ENCODE results near the gene RNGTT.

Gene RNGTT

DNA sequence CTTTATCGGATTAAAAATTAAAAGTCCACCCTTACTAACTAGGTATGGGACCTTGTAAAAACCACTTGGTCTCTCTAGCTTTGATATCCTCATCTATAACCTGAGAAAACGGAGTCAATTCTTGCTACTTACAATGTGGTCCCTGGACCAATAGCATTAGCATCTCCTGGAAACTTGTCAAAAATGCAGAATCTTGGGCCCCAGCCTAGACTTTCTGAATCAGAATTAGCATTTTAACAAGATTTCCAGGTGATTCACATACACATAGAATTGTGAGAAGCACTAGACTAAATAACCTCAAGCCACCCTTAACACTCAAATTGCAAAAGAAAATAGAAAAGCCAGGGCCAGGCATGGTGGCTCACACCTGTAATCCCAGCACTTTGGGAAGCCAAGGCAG is 96.6 kb downstream of the RNGTT start:
- no peak for TF ChIP-seq ZNF121 (tag by site-specific recombination; IDR thresholded peaks at IDR 0.05)
- TF ChIP-seq ZNF174 (tag by site-specific recombination; IDR thresholded peaks at IDR 0.05) = no peak
- no peak for TF ChIP-seq ZNF664 (tag by site-specific recombination; IDR thresholded peaks at IDR 0.05)
- TF ChIP-seq ZNF398 (tag by site-specific recombination; IDR thresholded peaks at IDR 0.05) = no peak
- no peak for TF ChIP-seq GLIS1 (tag by site-specific recombination; IDR thresholded peaks at IDR 0.05)
- TF ChIP-seq, protein P1, sequence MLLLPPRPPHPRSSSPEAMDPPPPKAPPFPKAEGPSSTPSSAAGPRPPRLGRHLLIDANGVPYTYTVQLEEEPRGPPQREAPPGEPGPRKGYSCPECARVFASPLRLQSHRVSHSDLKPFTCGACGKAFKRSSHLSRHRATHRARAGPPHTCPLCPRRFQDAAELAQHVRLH (tag by site-specific recombination; IDR thresholded peaks at IDR 0.05) = no peak
- TF ChIP-seq ZNF843 (tag by site-specific recombination; IDR thresholded peaks at IDR 0.05) = no peak
- TF ChIP-seq ZNF701 (tag by site-specific recombination; IDR thresholded peaks at IDR 0.05) = no peak
- TF ChIP-seq EGR2 (tag by site-specific recombination; IDR thresholded peaks at IDR 0.05; ENCODE audit: low read depth) = no peak
- no peak for TF ChIP-seq ZNF157 (tag by site-specific recombination; IDR thresholded peaks at IDR 0.05)
- TF ChIP-seq REST (tag by site-specific recombination; IDR thresholded peaks at IDR 0.05) = no peak
- TF ChIP-seq, protein P2, sequence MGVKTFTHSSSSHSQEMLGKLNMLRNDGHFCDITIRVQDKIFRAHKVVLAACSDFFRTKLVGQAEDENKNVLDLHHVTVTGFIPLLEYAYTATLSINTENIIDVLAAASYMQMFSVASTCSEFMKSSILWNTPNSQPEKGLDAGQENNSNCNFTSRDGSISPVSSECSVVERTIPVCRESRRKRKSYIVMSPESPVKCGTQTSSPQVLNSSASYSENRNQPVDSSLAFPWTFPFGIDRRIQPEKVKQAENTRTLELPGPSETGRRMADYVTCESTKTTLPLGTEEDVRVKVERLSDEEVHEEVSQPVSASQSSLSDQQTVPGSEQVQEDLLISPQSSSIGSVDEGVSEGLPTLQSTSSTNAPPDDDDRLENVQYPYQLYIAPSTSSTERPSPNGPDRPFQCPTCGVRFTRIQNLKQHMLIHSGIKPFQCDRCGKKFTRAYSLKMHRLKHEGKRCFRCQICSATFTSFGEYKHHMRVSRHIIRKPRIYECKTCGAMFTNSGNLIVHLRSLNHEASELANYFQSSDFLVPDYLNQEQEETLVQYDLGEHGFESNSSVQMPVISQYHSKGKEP (tag by site-specific recombination; IDR thresholded peaks at IDR 0.05) = no peak
- TF ChIP-seq ZBTB49 (tag by site-specific recombination; IDR thresholded peaks at IDR 0.05; ENCODE audit: low read depth) = no peak
- TF ChIP-seq ZNF704 (tag by site-specific recombination; IDR thresholded peaks at IDR 0.05) = no peak
- TF ChIP-seq ZNF221 (tag by site-specific recombination; IDR thresholded peaks at IDR 0.05; ENCODE audit: borderline replicate concordance) = no peak
- Histone ChIP-seq H3K4me1 (ENCODE audit: control insufficient read depth, insufficient read depth, low read length) (peaks cover 20% of the 10 kb centered on the region), H3K9me3 (ENCODE audit: control insufficient read depth, insufficient read depth, low read depth, low read length) (no peaks in the 10 kb centered on the region), H3K4me3 (ENCODE audit: low read depth, low read length) (no peak overlapping the region), H3K36me3 (ENCODE audit: control insufficient read depth in 2 of 2, insufficient read depth in 1 of 2, low read length in 2 of 2) (peaks cover 0 to 7% of the 10 kb centered on the region in 2 experiments; a peak in 1 of 3 replicates), H3K27ac (ENCODE audit: extremely low read depth, low read depth, low read length) (no peak overlapping the region)
- POLR2A ChIA-PET = no interaction called here
- CTCF ChIA-PET = interaction anchor here (0.6 to 5.1 kb wide), 6 partner anchors 481 to 1788 kb away, joined by 3 to 56 read pairs (median 4); no protein-coding TSS in a partner anchor

Measured in HEK293 (cell line).